Retinal pigment epithelial cell (primary cell): ENCODE results near the gene C11orf42.
A peak's percentile ranks its signal among the peaks of the same experiment; 100 is the strongest.
"Not testable (repeated sequence)": the region's sequence is repeated elsewhere in the genome, so short reads cannot be mapped to it uniquely, and the experiment has no call there.

Experiments
- DNase-seq: peaks from one replicate; pipeline ENCODE4 v3.0.0-alpha.2; 2010; ENCODE audit warnings: low read depth
- H3K4me3 ChIP-seq: 2 replicates; pipeline ENCODE4 v1.5.1; 2011; ENCODE audit warnings: mild to moderate bottlenecking, low read length, control low read depth, moderate library complexity
- CTCF ChIP-seq: conservative IDR thresholded peaks from 2 replicates; pipeline ENCODE4 v1.5.1; 2011; ENCODE audit warnings: low read depth, low read length, control low read depth, inconsistent platforms

Gene C11orf42

GRCh38 chr11:6241316-6241715 is 36.0 kb downstream of the C11orf42 start:
- H3K4me3 ChIP-seq, result no peak overlapping the region
- no peak for DNase-seq
- TF ChIP-seq CTCF, result no peak

GRCh38 chr11:6245536-6245935 is 40.2 kb downstream of the C11orf42 start:
- no peak for DNase-seq
- H3K4me3 ChIP-seq, result no peak overlapping the region
- TF ChIP-seq CTCF, result no peak

GRCh38 chr11:6248248-6248647 is 42.9 kb downstream of the C11orf42 start:
- H3K4me3 ChIP-seq, result no peak overlapping the region
- no peak for TF ChIP-seq CTCF
- DNase-seq, result no peak

GRCh38 chr11:6248897-6249296 is 43.5 kb downstream of the C11orf42 start:
- H3K4me3 ChIP-seq, DNase-seq: not testable (repeated sequence)

- TF ChIP-seq CTCF, result no peak
- H3K4me3 ChIP-seq, result no peak overlapping the region
- DNase-seq, result peak; percentile 8
Measured at GRCh38 chr11:6249770-6250555, 44.6 kb downstream of the C11orf42 start.

GRCh38 chr11:6251120-6251733 is 45.9 kb downstream of the C11orf42 start:
- peak; percentile 91 for TF ChIP-seq CTCF
- H3K4me3 ChIP-seq, result no peak overlapping the region
- DNase-seq, result peak; percentile 21

- no peak for DNase-seq
- TF ChIP-seq CTCF, result no peak
- H3K4me3 ChIP-seq, result no peak overlapping the region
Measured at GRCh38 chr11:6251990-6252473, 46.7 kb downstream of the C11orf42 start.
